ENCODE data around the gene TMEM244. TPM values are rescaled to one million over a fixed set of nuclear protein-coding genes. Genes with fewer than 3 reads are reported as not detected.
A peak's percentile ranks its signal among the peaks of the same experiment; 100 is the strongest.

TMEM244 gene
- total RNA-seq, 1 donor from 2014 or later = not detected

- Mint-ChIP-seq H3K4me1 (ENCODE audit: low read depth, unreplicated experiment) (no peaks in the 10 kb centered on the region), H3K27me3 (ENCODE audit: low read depth, unreplicated experiment) (peaks cover 2% of the 10 kb centered on the region), H3K36me3 (ENCODE audit: low read depth, unreplicated experiment) (no peaks in the 10 kb centered on the region), H3K4me3 (ENCODE audit: unreplicated experiment) (no peak overlapping the region), H3K27ac (ENCODE audit: unreplicated experiment) (no peak overlapping the region), H3K9me3 (ENCODE audit: unreplicated experiment) (peaks cover 5% of the 10 kb centered on the region)
- DNase-seq (ENCODE audit: low read depth) (no peak), FAIRE-seq (no peak)
- H3K4me2 ChIP-seq (ENCODE audit: low read length) = no peak overlapping the region
- TF ChIP-seq CTCF (IDR thresholded peaks at IDR 0.05; ENCODE audit: insufficient read depth, low read depth, low read length) (no peak), EZH2 (IDR thresholded peaks at IDR 0.05; ENCODE audit: insufficient read depth, low read length) (no peak)
- no peaks in the 10 kb centered on the region for H3K9me3 ChIP-seq (ENCODE audit: insufficient read depth, low read depth, low read length)
- H3K4me1 ChIP-seq (ENCODE audit: insufficient read depth, low read length) = peaks cover 9% of the 10 kb centered on the region
- no peaks in the 10 kb centered on the region for H3K36me3 ChIP-seq (ENCODE audit: insufficient read depth, low read length)
- no peaks in the 10 kb centered on the region for H3K27me3 ChIP-seq (ENCODE audit: insufficient read depth, low read length)
- no peak overlapping the region for H3K27ac ChIP-seq (ENCODE audit: low read depth, low read length)
- peak overlapping the region; percentile 2 for H2AFZ ChIP-seq (ENCODE audit: low read depth, low read length)
- H3K9ac ChIP-seq (ENCODE audit: low read length) = no peak overlapping the region
- H3K79me2 ChIP-seq (ENCODE audit: insufficient read depth, low read length) = no peaks in the 10 kb centered on the region
- no peaks in the 10 kb centered on the region for H4K20me1 ChIP-seq (ENCODE audit: insufficient read depth, low read length)
- H3K4me3 ChIP-seq (ENCODE audit: insufficient read depth, low read depth, low read length) = no peak overlapping the region
These were observed 75.4 kb downstream of the TMEM244 start for GRCh38 chr6:129785756-129786135.

GRCh38 chr6:129785047-129785755, 75.9 kb downstream of the TMEM244 start:
- no peaks in the 10 kb centered on the region for H3K36me3 ChIP-seq (ENCODE audit: insufficient read depth, low read length)
- no peak overlapping the region for H3K27ac Mint-ChIP-seq (ENCODE audit: unreplicated experiment)
- H3K4me1 ChIP-seq (ENCODE audit: insufficient read depth, low read length) = peaks cover 9% of the 10 kb centered on the region
- no peak for DNase-seq (ENCODE audit: low read depth)
- H2AFZ ChIP-seq (ENCODE audit: low read depth, low read length) = peak overlapping the region; percentile 2
- no peak for FAIRE-seq
- peaks cover 5% of the 10 kb centered on the region for H3K9me3 Mint-ChIP-seq (ENCODE audit: unreplicated experiment)
- H3K36me3 Mint-ChIP-seq (ENCODE audit: low read depth, unreplicated experiment) = no peaks in the 10 kb centered on the region
- no peaks in the 10 kb centered on the region for H4K20me1 ChIP-seq (ENCODE audit: insufficient read depth, low read length)
- H3K4me3 ChIP-seq (ENCODE audit: insufficient read depth, low read depth, low read length) = no peak overlapping the region
- no peaks in the 10 kb centered on the region for H3K9me3 ChIP-seq (ENCODE audit: insufficient read depth, low read depth, low read length)
- H3K27ac ChIP-seq (ENCODE audit: low read depth, low read length) = no peak overlapping the region
- no peak overlapping the region for H3K4me2 ChIP-seq (ENCODE audit: low read length)
- no peak overlapping the region for H3K9ac ChIP-seq (ENCODE audit: low read length)
- no peaks in the 10 kb centered on the region for H3K4me1 Mint-ChIP-seq (ENCODE audit: low read depth, unreplicated experiment)
- H3K4me3 Mint-ChIP-seq (ENCODE audit: unreplicated experiment) = no peak overlapping the region
- no peaks in the 10 kb centered on the region for H3K27me3 Mint-ChIP-seq (ENCODE audit: low read depth, unreplicated experiment)
- no peaks in the 10 kb centered on the region for H3K79me2 ChIP-seq (ENCODE audit: insufficient read depth, low read length)
- no peak for TF ChIP-seq EZH2 (IDR thresholded peaks at IDR 0.05; ENCODE audit: insufficient read depth, low read length)
- TF ChIP-seq CTCF (IDR thresholded peaks at IDR 0.05; ENCODE audit: insufficient read depth, low read depth, low read length) = no peak
- no peaks in the 10 kb centered on the region for H3K27me3 ChIP-seq (ENCODE audit: insufficient read depth, low read length)

Other genes with a start within 250 kb of the TMEM244 start
- gene ARHGAP18, start 151.1 kb downstream of the TMEM244 start, total RNA-seq = 38.6 and 43.2 TPM in 2 replicates
- 19.2 and 22.2 TPM in 2 replicates for gene L3MBTL3, start 157.3 kb upstream of the TMEM244 start, total RNA-seq